ENCODE data around the gene FBN2. TPM values are rescaled to one million over a fixed set of nuclear protein-coding genes. Genes with fewer than 3 reads are reported as not detected.

The FBN2 gene
- total RNA-seq, 1 donor from 2014 or later, result 0.58 TPM

DNA sequence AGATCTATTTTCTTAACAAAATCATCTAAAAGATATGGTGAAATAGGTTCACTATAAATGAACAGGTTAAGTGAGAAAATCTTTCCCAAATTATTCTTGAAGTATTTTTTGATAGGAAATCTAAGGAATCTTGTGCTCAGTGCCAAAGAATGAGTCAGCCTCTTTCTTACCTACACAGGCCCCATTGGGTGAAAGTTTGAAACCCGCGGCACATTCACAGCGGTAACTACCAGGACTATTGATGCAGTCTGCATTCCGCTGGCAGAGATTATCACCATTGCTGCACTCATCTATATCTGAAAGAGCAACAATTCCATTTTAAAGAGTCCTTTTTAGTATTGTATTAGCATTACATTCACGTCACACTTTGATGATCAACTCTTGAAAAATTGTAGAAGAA lies 232.7 kb downstream of the FBN2 start:
- no peak overlapping the region for H3K4me3 ChIP-seq

DNA sequence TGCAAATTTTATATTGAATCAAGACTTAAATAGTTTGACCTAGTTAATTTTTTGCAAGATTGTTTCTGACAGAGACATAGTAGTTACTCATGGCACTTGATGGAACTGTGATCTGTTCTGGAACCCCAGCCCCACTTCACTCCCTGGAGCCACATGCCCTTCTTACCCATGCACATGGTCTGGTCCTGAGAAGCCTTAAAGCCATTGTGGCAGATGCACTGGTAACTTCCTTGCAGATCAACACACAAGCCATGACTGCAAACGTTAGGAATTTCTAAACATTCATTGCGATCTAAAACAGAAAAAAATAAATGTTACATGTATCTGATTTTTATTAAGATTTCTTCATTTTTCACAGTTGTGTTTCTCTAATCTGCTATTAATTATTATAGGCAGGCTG lies 233.3 kb downstream of the FBN2 start:
- DNase-seq, result no peak
- H3K4me1 ChIP-seq, result no peaks in the 10 kb centered on the region
- no peaks in the 10 kb centered on the region for H3K9me3 ChIP-seq
- H3K4me3 ChIP-seq, result no peak overlapping the region
- intact Hi-C loops (cut with DNase I), result no loop called here
- H3K27ac ChIP-seq, result no peak overlapping the region
- H3K36me3 ChIP-seq, result no peaks in the 10 kb centered on the region
- TF ChIP-seq, protein P1, sequence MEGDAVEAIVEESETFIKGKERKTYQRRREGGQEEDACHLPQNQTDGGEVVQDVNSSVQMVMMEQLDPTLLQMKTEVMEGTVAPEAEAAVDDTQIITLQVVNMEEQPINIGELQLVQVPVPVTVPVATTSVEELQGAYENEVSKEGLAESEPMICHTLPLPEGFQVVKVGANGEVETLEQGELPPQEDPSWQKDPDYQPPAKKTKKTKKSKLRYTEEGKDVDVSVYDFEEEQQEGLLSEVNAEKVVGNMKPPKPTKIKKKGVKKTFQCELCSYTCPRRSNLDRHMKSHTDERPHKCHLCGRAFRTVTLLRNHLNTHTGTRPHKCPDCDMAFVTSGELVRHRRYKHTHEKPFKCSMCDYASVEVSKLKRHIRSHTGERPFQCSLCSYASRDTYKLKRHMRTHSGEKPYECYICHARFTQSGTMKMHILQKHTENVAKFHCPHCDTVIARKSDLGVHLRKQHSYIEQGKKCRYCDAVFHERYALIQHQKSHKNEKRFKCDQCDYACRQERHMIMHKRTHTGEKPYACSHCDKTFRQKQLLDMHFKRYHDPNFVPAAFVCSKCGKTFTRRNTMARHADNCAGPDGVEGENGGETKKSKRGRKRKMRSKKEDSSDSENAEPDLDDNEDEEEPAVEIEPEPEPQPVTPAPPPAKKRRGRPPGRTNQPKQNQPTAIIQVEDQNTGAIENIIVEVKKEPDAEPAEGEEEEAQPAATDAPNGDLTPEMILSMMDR (IDR thresholded peaks at IDR 0.05), result no peak
- ATAC-seq, result no peak
- no peaks in the 10 kb centered on the region for H3K27me3 ChIP-seq

More for the DNA sequence above, 232.7 kb downstream of the FBN2 start:
- H3K4me1 ChIP-seq, result no peaks in the 10 kb centered on the region
- no peaks in the 10 kb centered on the region for H3K9me3 ChIP-seq
- no peaks in the 10 kb centered on the region for H3K27me3 ChIP-seq
- H3K27ac ChIP-seq, result no peak overlapping the region
- no peaks in the 10 kb centered on the region for H3K36me3 ChIP-seq
- intact Hi-C loops (cut with DNase I), result no loop called here
- TF ChIP-seq, protein P1 (IDR thresholded peaks at IDR 0.05), result no peak
- DNase-seq, result no peak
- no peak for ATAC-seq

DNA sequence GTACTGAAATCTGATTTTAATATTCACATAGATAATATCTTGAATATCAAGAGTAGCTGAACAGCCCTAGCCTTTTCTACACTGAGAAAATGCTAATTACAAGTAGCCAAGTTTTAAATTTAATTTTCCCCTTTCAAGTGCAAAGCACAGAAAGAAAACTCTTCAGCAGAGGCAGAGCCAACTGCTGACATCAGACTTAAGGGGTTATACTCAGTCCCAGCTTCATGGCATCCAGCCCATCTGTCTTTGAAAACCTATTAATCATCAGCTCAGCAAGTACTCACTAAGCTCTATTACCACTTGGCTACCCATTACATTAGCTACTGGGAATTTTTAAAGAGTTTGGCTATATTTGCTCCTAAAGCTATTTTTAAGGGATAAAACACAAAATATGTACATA lies 234.0 kb downstream of the FBN2 start:
- H3K36me3 ChIP-seq, result no peaks in the 10 kb centered on the region
- no peak overlapping the region for H3K27ac ChIP-seq
- TF ChIP-seq, protein P1 (IDR thresholded peaks at IDR 0.05), result no peak
- no peaks in the 10 kb centered on the region for H3K4me1 ChIP-seq
- H3K4me3 ChIP-seq, result no peak overlapping the region
- ATAC-seq, result no peak
- no peak for DNase-seq
- no peaks in the 10 kb centered on the region for H3K9me3 ChIP-seq
- H3K27me3 ChIP-seq, result no peaks in the 10 kb centered on the region
- intact Hi-C loops (cut with DNase I), result no loop called here

GRCh38 chr5:128303593-128303992 lies 234.5 kb downstream of the FBN2 start:
- TF ChIP-seq, protein P1 (IDR thresholded peaks at IDR 0.05), result no peak
- Histone ChIP-seq H3K9me3 (no peaks in the 10 kb centered on the region), H3K36me3 (no peaks in the 10 kb centered on the region), H3K27ac (no peak overlapping the region), H3K4me1 (no peaks in the 10 kb centered on the region), H3K27me3 (no peaks in the 10 kb centered on the region), H3K4me3 (no peak overlapping the region)
- intact Hi-C loops (cut with DNase I), result no loop called here
- DNase-seq (no peak), ATAC-seq (no peak)

- intact Hi-C loops (cut with DNase I), result no loop called here
- Histone ChIP-seq H3K4me1 (no peaks in the 10 kb centered on the region), H3K4me3 (no peak overlapping the region), H3K27me3 (no peaks in the 10 kb centered on the region), H3K9me3 (no peaks in the 10 kb centered on the region), H3K27ac (no peak overlapping the region), H3K36me3 (no peaks in the 10 kb centered on the region)
- no peak for ATAC-seq
- no peak for DNase-seq
- TF ChIP-seq, protein P1 (IDR thresholded peaks at IDR 0.05), result no peak
Observed at GRCh38 chr5:128300181-128300580, 237.9 kb downstream of the FBN2 start.

All from upper lobe of right lung (tissue), 1 donor.